ENCODE results near the gene ANXA11. TPM values are rescaled to one million over a fixed set of nuclear protein-coding genes. Genes with fewer than 3 reads are reported as not detected.

ANXA11 gene
- total RNA-seq, 1 experiment from 2014 or later: 241 TPM

DNA sequence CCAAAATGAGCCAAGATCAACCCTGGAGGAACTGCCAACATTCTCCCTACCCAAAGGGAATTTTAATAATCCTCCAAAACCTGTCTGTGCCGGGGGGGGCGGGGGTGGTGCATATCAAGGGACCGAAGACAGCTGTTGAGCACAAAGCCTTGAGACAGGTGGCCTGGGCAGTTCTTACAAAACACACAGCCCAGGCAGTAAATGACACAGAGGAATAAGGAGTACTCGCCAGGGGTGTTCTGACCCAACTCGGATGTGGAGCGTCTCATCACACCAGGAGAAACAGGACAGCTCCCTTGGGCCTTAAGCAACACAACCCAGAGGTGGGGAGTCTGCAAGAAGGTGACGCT, 37.2 kb downstream of the ANXA11 start:
- H3K27ac ChIP-seq (ENCODE audit: low read length): no peak overlapping the region
- H3K4me3 ChIP-seq (ENCODE audit: low read depth in 2 of 2, low read length in 2 of 2): no peak overlapping the region
- ChIA-PET CTCF (no interaction called here), POLR2A (no interaction called here)
- H3K9me3 ChIP-seq (ENCODE audit: control insufficient read depth, insufficient read depth, low read depth, low read length): no peaks in the 10 kb centered on the region
- in situ Hi-C loops (cut with HindIII; ENCODE audit: low pct_unique_long_range_greater_than_20kb, low sequenced_read_pairs) (no loop called here), intact Hi-C loops (cut with micrococcal nuclease; ENCODE audit: unreplicated experiment) (loop anchor here (5.0 kb wide), 1 partner anchor 39 kb away; the partner anchor contains the start of gene ANXA11)
- no peak for ATAC-seq
- no peaks in the 10 kb centered on the region for H3K27me3 ChIP-seq (ENCODE audit: control insufficient read depth, insufficient read depth, low read length)
- no peak for DNase-seq (ENCODE audit: low read depth, low spot score)
- TF ChIP-seq POLR2AphosphoS5 (IDR thresholded peaks at IDR 0.05; ENCODE audit: low read depth, low read length): no peak
- TF ChIP-seq, protein P1, sequence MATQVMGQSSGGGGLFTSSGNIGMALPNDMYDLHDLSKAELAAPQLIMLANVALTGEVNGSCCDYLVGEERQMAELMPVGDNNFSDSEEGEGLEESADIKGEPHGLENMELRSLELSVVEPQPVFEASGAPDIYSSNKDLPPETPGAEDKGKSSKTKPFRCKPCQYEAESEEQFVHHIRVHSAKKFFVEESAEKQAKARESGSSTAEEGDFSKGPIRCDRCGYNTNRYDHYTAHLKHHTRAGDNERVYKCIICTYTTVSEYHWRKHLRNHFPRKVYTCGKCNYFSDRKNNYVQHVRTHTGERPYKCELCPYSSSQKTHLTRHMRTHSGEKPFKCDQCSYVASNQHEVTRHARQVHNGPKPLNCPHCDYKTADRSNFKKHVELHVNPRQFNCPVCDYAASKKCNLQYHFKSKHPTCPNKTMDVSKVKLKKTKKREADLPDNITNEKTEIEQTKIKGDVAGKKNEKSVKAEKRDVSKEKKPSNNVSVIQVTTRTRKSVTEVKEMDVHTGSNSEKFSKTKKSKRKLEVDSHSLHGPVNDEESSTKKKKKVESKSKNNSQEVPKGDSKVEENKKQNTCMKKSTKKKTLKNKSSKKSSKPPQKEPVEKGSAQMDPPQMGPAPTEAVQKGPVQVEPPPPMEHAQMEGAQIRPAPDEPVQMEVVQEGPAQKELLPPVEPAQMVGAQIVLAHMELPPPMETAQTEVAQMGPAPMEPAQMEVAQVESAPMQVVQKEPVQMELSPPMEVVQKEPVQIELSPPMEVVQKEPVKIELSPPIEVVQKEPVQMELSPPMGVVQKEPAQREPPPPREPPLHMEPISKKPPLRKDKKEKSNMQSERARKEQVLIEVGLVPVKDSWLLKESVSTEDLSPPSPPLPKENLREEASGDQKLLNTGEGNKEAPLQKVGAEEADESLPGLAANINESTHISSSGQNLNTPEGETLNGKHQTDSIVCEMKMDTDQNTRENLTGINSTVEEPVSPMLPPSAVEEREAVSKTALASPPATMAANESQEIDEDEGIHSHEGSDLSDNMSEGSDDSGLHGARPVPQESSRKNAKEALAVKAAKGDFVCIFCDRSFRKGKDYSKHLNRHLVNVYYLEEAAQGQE (IDR thresholded peaks at IDR 0.05; ENCODE audit: insufficient read depth in 1 of 2, low read depth in 2 of 2, low read length in 1 of 2): no peak
- TF ChIP-seq TCF7L2 (IDR thresholded peaks at IDR 0.05; ENCODE audit: low read depth, low read length): no peak
- no peak for TF ChIP-seq CTCF (IDR thresholded peaks at IDR 0.05)
- BruUV-seq (replicated peaks): no TSS peak
- H3K36me3 ChIP-seq (ENCODE audit: control insufficient read depth, insufficient read depth, low read length): no peaks in the 10 kb centered on the region
- H3K4me1 ChIP-seq (ENCODE audit: control insufficient read depth, insufficient read depth, low read length): peaks cover 11% of the 10 kb centered on the region

GRCh38 chr10:80167471-80168161, 37.7 kb downstream of the ANXA11 start:
- H3K9me3 ChIP-seq (ENCODE audit: control insufficient read depth, insufficient read depth, low read depth, low read length): no peaks in the 10 kb centered on the region
- H3K27me3 ChIP-seq (ENCODE audit: control insufficient read depth, insufficient read depth, low read length): no peaks in the 10 kb centered on the region
- ChIA-PET CTCF (no interaction called here), POLR2A (no interaction called here)
- in situ Hi-C loops (cut with HindIII; ENCODE audit: low pct_unique_long_range_greater_than_20kb, low sequenced_read_pairs) (no loop called here), intact Hi-C loops (cut with micrococcal nuclease; ENCODE audit: unreplicated experiment) (loop anchor here (5.0 kb wide), 1 partner anchor 40 kb away; the partner anchor contains the start of gene ANXA11)
- H3K4me3 ChIP-seq (ENCODE audit: low read depth in 2 of 2, low read length in 2 of 2): no peak overlapping the region
- H3K27ac ChIP-seq (ENCODE audit: low read length): no peak overlapping the region
- no peak for TF ChIP-seq TCF7L2 (IDR thresholded peaks at IDR 0.05; ENCODE audit: low read depth, low read length)
- TF ChIP-seq, protein P1 (IDR thresholded peaks at IDR 0.05; ENCODE audit: insufficient read depth in 1 of 2, low read depth in 2 of 2, low read length in 1 of 2): no peak
- TF ChIP-seq CTCF (IDR thresholded peaks at IDR 0.05): no peak
- TF ChIP-seq POLR2AphosphoS5 (IDR thresholded peaks at IDR 0.05; ENCODE audit: low read depth, low read length): no peak
- TF ChIP-seq SIN3A (IDR thresholded peaks at IDR 0.05; ENCODE audit: borderline replicate concordance, insufficient read depth, low read depth, low read length): no peak
- BruUV-seq (replicated peaks): no TSS peak
- no peak for DNase-seq (ENCODE audit: low read depth, low spot score)
- H3K4me1 ChIP-seq (ENCODE audit: control insufficient read depth, insufficient read depth, low read length): peaks cover 11% of the 10 kb centered on the region
- no peaks in the 10 kb centered on the region for H3K36me3 ChIP-seq (ENCODE audit: control insufficient read depth, insufficient read depth, low read length)
- ATAC-seq: no peak
